Measurements from ENCODE around the gene CMTM7. TPM values are rescaled to one million over a fixed set of nuclear protein-coding genes. Genes with fewer than 3 reads are reported as not detected.

CMTM7 gene
- total and polyA plus RNA-seq, 10 of the 15 experiments (the other 5 are each of a cell fraction or from before 2014, with no cell fraction given): 3.7 to 36.4 (median 14.7) TPM

DNA sequence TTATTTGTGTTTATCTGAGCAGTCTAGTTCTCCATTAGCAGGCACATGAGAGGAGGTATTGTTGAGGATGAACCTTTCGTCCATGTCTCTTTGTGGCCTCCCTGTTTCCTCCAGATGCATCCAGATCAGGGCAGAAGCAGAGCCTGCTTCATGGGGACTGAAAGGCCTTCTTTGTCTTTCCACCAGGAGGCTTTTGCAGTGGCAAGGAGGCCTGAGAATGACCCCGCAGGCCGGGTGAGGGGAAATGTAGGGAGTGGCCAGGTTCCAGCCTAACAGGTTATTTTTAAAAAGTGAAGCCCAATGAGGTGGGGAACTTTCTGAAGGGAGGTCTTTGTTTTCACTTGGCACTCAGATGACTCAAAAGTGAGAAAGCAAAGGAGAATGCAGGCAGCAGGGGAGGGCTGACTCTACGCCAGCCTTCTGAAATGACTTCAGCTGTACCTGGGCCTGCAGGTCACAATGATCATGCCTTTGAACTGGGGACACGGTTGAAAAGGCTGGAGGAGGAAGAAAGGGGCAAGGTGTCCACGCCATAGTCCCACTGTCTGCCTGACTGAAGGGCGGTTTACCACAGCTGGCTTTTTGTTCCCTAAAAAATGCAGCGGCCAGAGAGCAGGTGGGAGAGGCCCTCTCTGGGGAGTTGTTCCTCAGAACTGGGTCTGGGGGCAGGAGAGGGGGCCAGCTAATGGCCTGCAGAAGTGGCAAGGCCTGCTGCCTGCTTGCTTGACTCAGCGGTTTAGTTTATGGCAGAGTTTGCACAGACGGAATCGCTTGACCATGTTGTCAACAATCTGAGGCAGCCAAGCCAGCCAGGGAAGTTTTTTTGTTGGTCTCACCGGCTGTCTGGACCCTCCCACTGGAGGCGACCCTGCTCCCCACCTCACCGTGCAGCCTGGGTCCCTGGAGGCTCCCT is 28.7 kb downstream of the CMTM7 start (continued):
- no peak for TF ChIP-seq CHD1 (IDR thresholded peaks at IDR 0.05; ENCODE audit: low read depth, low read length)
- no peak; the same call in 2 of the 3 replicates for TF ChIP-seq POU2F2 (IDR thresholded peaks at IDR 0.05; ENCODE audit: borderline replicate concordance, low read depth, low read length)
- no peak for TF ChIP-seq HDAC2 (IDR thresholded peaks at IDR 0.05)
- no peak for TF ChIP-seq EZH2 (IDR thresholded peaks at IDR 0.05; ENCODE audit: borderline replicate concordance, control insufficient read depth, low read depth, low read length)
- no peak for TF ChIP-seq ZNF207 (IDR thresholded peaks at IDR 0.05; ENCODE audit: borderline replicate concordance)
- no peak for TF ChIP-seq TCF3 (IDR thresholded peaks at IDR 0.05; ENCODE audit: borderline replicate concordance, insufficient read depth, low read depth, low read length)
- TF ChIP-seq, protein P1, sequence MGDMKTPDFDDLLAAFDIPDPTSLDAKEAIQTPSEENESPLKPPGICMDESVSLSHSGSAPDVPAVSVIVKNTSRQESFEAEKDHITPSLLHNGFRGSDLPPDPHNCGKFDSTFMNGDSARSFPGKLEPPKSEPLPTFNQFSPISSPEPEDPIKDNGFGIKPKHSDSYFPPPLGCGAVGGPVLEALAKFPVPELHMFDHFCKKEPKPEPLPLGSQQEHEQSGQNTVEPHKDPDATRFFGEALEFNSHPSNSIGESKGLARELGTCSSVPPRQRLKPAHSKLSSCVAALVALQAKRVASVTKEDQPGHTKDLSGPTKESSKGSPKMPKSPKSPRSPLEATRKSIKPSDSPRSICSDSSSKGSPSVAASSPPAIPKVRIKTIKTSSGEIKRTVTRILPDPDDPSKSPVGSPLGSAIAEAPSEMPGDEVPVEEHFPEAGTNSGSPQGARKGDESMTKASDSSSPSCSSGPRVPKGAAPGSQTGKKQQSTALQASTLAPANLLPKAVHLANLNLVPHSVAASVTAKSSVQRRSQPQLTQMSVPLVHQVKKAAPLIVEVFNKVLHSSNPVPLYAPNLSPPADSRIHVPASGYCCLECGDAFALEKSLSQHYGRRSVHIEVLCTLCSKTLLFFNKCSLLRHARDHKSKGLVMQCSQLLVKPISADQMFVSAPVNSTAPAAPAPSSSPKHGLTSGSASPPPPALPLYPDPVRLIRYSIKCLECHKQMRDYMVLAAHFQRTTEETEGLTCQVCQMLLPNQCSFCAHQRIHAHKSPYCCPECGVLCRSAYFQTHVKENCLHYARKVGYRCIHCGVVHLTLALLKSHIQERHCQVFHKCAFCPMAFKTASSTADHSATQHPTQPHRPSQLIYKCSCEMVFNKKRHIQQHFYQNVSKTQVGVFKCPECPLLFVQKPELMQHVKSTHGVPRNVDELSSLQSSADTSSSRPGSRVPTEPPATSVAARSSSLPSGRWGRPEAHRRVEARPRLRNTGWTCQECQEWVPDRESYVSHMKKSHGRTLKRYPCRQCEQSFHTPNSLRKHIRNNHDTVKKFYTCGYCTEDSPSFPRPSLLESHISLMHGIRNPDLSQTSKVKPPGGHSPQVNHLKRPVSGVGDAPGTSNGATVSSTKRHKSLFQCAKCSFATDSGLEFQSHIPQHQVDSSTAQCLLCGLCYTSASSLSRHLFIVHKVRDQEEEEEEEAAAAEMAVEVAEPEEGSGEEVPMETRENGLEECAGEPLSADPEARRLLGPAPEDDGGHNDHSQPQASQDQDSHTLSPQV (IDR thresholded peaks at IDR 0.05): no peak
- no peak for TF ChIP-seq POLR2AphosphoS5 (IDR thresholded peaks at IDR 0.05; ENCODE audit: low read length)
- TF ChIP-seq ESRRA (IDR thresholded peaks at IDR 0.05; ENCODE audit: low read length): no peak
- TF ChIP-seq, protein P2, sequence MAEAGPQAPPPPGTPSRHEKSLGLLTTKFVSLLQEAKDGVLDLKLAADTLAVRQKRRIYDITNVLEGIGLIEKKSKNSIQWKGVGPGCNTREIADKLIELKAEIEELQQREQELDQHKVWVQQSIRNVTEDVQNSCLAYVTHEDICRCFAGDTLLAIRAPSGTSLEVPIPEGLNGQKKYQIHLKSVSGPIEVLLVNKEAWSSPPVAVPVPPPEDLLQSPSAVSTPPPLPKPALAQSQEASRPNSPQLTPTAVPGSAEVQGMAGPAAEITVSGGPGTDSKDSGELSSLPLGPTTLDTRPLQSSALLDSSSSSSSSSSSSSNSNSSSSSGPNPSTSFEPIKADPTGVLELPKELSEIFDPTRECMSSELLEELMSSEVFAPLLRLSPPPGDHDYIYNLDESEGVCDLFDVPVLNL (IDR thresholded peaks at IDR 0.05; ENCODE audit: low read depth, low read length): no peak
- peak; percentile 55; the same call in 1 of the 2 replicates for TF ChIP-seq SMARCA5 (IDR thresholded peaks at IDR 0.05)
- TF ChIP-seq, protein P3, sequence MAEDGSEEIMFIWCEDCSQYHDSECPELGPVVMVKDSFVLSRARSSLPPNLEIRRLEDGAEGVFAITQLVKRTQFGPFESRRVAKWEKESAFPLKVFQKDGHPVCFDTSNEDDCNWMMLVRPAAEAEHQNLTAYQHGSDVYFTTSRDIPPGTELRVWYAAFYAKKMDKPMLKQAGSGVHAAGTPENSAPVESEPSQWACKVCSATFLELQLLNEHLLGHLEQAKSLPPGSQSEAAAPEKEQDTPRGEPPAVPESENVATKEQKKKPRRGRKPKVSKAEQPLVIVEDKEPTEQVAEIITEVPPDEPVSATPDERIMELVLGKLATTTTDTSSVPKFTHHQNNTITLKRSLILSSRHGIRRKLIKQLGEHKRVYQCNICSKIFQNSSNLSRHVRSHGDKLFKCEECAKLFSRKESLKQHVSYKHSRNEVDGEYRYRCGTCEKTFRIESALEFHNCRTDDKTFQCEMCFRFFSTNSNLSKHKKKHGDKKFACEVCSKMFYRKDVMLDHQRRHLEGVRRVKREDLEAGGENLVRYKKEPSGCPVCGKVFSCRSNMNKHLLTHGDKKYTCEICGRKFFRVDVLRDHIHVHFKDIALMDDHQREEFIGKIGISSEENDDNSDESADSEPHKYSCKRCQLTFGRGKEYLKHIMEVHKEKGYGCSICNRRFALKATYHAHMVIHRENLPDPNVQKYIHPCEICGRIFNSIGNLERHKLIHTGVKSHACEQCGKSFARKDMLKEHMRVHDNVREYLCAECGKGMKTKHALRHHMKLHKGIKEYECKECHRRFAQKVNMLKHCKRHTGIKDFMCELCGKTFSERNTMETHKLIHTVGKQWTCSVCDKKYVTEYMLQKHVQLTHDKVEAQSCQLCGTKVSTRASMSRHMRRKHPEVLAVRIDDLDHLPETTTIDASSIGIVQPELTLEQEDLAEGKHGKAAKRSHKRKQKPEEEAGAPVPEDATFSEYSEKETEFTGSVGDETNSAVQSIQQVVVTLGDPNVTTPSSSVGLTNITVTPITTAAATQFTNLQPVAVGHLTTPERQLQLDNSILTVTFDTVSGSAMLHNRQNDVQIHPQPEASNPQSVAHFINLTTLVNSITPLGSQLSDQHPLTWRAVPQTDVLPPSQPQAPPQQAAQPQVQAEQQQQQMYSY (CRISPR knock-in tag; IDR thresholded peaks at IDR 0.05): no peak
- TF ChIP-seq SREBF1 (IDR thresholded peaks at IDR 0.05; ENCODE audit: low read length): no peak
- TF ChIP-seq, protein P4, sequence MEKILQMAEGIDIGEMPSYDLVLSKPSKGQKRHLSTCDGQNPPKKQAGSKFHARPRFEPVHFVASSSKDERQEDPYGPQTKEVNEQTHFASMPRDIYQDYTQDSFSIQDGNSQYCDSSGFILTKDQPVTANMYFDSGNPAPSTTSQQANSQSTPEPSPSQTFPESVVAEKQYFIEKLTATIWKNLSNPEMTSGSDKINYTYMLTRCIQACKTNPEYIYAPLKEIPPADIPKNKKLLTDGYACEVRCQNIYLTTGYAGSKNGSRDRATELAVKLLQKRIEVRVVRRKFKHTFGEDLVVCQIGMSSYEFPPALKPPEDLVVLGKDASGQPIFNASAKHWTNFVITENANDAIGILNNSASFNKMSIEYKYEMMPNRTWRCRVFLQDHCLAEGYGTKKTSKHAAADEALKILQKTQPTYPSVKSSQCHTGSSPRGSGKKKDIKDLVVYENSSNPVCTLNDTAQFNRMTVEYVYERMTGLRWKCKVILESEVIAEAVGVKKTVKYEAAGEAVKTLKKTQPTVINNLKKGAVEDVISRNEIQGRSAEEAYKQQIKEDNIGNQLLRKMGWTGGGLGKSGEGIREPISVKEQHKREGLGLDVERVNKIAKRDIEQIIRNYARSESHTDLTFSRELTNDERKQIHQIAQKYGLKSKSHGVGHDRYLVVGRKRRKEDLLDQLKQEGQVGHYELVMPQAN (conservative IDR thresholded peaks at IDR 0.05): no peak; the same call in 1 of the 2 replicates
- no peak for TF ChIP-seq MXI1 (IDR thresholded peaks at IDR 0.05; ENCODE audit: low read depth, low read length)
- no peak for TF ChIP-seq MYB (IDR thresholded peaks at IDR 0.05; ENCODE audit: borderline replicate concordance, low read depth, low read length)
- peak; percentile 85 for TF ChIP-seq CBFB (IDR thresholded peaks at IDR 0.05; ENCODE audit: low read depth)
- no peak for TF ChIP-seq CBX5 (IDR thresholded peaks at IDR 0.05; ENCODE audit: low read depth)
- TF ChIP-seq STAT1 (conservative IDR thresholded peaks at IDR 0.05): no peak
